Measurements from ENCODE around the gene GFPT2.

Gene GFPT2

DNA sequence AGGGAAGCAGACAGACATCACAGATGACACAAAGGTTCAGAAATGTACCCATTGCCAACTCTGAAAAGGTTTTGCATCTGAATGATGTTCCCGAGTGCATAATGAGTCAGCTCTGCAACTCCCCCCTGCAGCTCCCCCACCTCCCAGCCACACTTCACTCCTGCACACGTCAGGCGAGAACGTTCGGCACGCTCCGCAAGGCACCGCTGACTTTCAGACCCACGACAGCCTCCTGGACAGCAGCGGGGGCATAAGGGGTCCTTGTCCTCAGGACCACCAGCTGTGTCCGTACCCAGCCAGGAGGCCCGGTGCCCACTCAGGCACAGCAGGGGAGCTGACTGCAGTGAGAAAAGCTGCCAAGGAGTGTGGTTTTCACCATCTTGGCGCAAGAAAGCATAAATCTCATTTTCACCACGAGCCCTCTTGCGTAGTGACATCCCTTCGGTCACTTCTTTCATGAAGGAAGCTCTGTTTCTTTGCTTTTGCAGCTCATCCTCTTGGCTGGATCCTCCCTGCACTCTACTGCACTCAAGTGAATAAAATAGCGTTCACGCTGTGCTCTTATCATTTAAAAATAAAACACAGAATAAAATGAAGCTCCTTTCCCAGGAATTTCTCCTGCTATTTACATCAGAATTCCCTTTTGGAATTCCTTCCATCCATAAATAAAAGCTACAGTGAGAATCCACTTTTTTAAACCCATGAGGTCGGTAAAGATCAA is 9.9 kb downstream of the GFPT2 start:
- ChIA-PET POLR2A (no interaction called here), CTCF (interaction anchor here (0.7 to 3.2 kb wide), 4 partner anchors 13 to 41 kb away, joined by 3 to 17 read pairs (median 5); no protein-coding TSS in a partner anchor)
- no peak overlapping the region for H3K4me3 ChIP-seq (ENCODE audit: low read depth, low read length)
- TF ChIP-seq GLIS1 (tag by site-specific recombination; IDR thresholded peaks at IDR 0.05) (peak; percentile 43), ZNF350 (tag by site-specific recombination; IDR thresholded peaks at IDR 0.05) (no peak), GLIS2 (tag by site-specific recombination; IDR thresholded peaks at IDR 0.05) (peak; percentile 56), ZIC2 (tag by site-specific recombination; IDR thresholded peaks at IDR 0.05) (peak; percentile 92), ZNF211 (tag by site-specific recombination; IDR thresholded peaks at IDR 0.05; ENCODE audit: low read depth) (no peak)
- H3K4me1 ChIP-seq (ENCODE audit: control insufficient read depth, insufficient read depth, low read length), result no peaks in the 10 kb centered on the region
- H3K27ac ChIP-seq (ENCODE audit: extremely low read depth, low read depth, low read length), result no peak overlapping the region
- H3K36me3 ChIP-seq (ENCODE audit: control insufficient read depth in 2 of 2, insufficient read depth in 1 of 2, low read length in 2 of 2), result no peaks in the 10 kb centered on the region
- no peaks in the 10 kb centered on the region for H3K9me3 ChIP-seq (ENCODE audit: control insufficient read depth, insufficient read depth, low read depth, low read length)

- Histone ChIP-seq H3K4me3 (ENCODE audit: low read depth, low read length) (no peak overlapping the region), H3K9me3 (ENCODE audit: control insufficient read depth, insufficient read depth, low read depth, low read length) (no peaks in the 10 kb centered on the region), H3K36me3 (ENCODE audit: control insufficient read depth in 2 of 2, insufficient read depth in 1 of 2, low read length in 2 of 2) (peaks cover 0 to 8% of the 10 kb centered on the region in 2 experiments; a peak in 2 of 3 replicates), H3K4me1 (ENCODE audit: control insufficient read depth, insufficient read depth, low read length) (no peaks in the 10 kb centered on the region), H3K27ac (ENCODE audit: extremely low read depth, low read depth, low read length) (no peak overlapping the region)
- ChIA-PET CTCF (interaction anchor here (2.2 kb wide), 1 partner anchor 13 kb away, joined by 13 read pairs; no protein-coding TSS in a partner anchor), POLR2A (no interaction called here)
- no peak for TF ChIP-seq ZNF37A (tag by site-specific recombination; IDR thresholded peaks at IDR 0.05)
- TF ChIP-seq ZNF501 (tag by site-specific recombination; IDR thresholded peaks at IDR 0.05), result no peak
- no peak for TF ChIP-seq ZNF596 (tag by site-specific recombination; IDR thresholded peaks at IDR 0.05)
Measured at GRCh38 chr5:180341595-180341994, 11.5 kb downstream of the GFPT2 start.

GRCh38 chr5:180340856-180341255 is 12.3 kb downstream of the GFPT2 start:
- Histone ChIP-seq H3K27ac (ENCODE audit: extremely low read depth, low read depth, low read length) (no peak overlapping the region), H3K9me3 (ENCODE audit: control insufficient read depth, insufficient read depth, low read depth, low read length) (no peaks in the 10 kb centered on the region), H3K36me3 (ENCODE audit: control insufficient read depth in 2 of 2, insufficient read depth in 1 of 2, low read length in 2 of 2) (peaks cover 0 to 15% of the 10 kb centered on the region in 2 experiments; a peak in 2 of 3 replicates), H3K4me3 (ENCODE audit: low read depth, low read length) (no peak overlapping the region), H3K4me1 (ENCODE audit: control insufficient read depth, insufficient read depth, low read length) (no peaks in the 10 kb centered on the region)
- no peak for TF ChIP-seq ZBTB48 (tag by site-specific recombination; IDR thresholded peaks at IDR 0.05)
- TF ChIP-seq ZNF623 (tag by site-specific recombination; IDR thresholded peaks at IDR 0.05), result no peak
- TF ChIP-seq ZNF48 (tag by site-specific recombination; IDR thresholded peaks at IDR 0.05), result no peak
- no peak for TF ChIP-seq ZNF560 (tag by site-specific recombination; IDR thresholded peaks at IDR 0.05; ENCODE audit: borderline replicate concordance)
- TF ChIP-seq KLF8 (tag by site-specific recombination; IDR thresholded peaks at IDR 0.05), result no peak
- no peak for TF ChIP-seq ZNF132 (tag by site-specific recombination; IDR thresholded peaks at IDR 0.05; ENCODE audit: borderline replicate concordance)
- TF ChIP-seq, protein P1, sequence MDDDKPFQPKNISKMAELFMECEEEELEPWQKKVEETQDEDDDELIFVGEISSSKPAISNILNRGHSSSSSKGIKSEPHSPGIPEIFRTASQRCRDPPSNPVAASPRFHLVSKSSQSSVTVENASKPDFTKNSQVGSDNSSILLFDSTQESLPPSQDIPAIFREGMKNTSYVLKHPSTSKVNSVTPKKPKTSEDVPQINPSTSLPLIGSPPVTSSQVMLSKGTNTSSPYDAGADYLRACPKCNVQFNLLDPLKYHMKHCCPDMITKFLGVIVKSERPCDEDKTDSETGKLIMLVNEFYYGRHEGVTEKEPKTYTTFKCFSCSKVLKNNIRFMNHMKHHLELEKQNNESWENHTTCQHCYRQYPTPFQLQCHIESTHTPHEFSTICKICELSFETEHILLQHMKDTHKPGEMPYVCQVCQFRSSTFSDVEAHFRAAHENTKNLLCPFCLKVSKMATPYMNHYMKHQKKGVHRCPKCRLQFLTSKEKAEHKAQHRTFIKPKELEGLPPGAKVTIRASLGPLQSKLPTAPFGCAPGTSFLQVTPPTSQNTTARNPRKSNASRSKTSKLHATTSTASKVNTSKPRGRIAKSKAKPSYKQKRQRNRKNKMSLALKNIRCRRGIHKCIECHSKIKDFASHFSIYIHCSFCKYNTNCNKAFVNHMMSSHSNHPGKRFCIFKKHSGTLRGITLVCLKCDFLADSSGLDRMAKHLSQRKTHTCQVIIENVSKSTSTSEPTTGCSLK (tag by site-specific recombination; IDR thresholded peaks at IDR 0.05), result no peak
- no peak for TF ChIP-seq ZNF791 (tag by site-specific recombination; IDR thresholded peaks at IDR 0.05)
- TF ChIP-seq ZNF292 (tag by site-specific recombination; IDR thresholded peaks at IDR 0.05; ENCODE audit: borderline replicate concordance, low read depth), result no peak
- TF ChIP-seq ZXDB (tag by site-specific recombination; IDR thresholded peaks at IDR 0.05), result no peak
- no peak for TF ChIP-seq EGR2 (tag by site-specific recombination; IDR thresholded peaks at IDR 0.05; ENCODE audit: low read depth)
- TF ChIP-seq, protein P2, sequence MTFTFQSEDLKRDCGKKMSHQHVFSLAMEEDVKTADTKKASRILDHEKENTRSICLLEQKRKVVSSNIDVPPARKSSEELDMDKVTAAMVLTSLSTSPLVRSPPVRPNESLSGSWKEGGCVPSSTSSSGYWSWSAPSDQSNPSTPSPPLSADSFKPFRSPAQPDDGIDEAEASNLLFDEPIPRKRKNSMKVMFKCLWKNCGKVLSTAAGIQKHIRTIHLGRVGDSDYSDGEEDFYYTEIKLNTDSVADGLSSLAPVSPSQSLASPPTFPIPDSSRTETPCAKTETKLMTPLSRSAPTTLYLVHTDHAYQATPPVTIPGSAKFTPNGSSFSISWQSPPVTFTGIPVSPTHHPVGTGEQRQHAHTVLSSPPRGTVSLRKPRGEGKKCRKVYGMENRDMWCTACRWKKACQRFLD (tag by site-specific recombination; IDR thresholded peaks at IDR 0.05), result no peak
- TF ChIP-seq, protein P3, sequence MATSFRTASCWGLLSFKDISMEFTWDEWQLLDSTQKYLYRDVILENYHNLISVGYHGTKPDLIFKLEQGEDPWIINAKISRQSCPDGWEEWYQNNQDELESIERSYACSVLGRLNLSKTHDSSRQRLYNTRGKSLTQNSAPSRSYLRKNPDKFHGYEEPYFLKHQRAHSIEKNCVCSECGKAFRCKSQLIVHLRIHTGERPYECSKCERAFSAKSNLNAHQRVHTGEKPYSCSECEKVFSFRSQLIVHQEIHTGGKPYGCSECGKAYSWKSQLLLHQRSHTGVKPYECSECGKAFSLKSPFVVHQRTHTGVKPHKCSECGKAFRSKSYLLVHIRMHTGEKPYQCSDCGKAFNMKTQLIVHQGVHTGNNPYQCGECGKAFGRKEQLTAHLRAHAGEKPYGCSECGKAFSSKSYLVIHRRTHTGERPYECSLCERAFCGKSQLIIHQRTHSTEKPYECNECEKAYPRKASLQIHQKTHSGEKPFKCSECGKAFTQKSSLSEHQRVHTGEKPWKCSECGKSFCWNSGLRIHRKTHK (tag by site-specific recombination; IDR thresholded peaks at IDR 0.05), result no peak
- no peak for TF ChIP-seq SCRT1 (tag by site-specific recombination; IDR thresholded peaks at IDR 0.05; ENCODE audit: borderline replicate concordance)
- no peak for TF ChIP-seq ZNF114 (tag by site-specific recombination; IDR thresholded peaks at IDR 0.05)
- TF ChIP-seq YY2 (tag by site-specific recombination; IDR thresholded peaks at IDR 0.05), result no peak
- no peak for TF ChIP-seq ZNF558 (tag by site-specific recombination; IDR thresholded peaks at IDR 0.05)
- TF ChIP-seq ZNF138 (tag by site-specific recombination; IDR thresholded peaks at IDR 0.05; ENCODE audit: borderline replicate concordance), result no peak
- POLR2A ChIA-PET, result no interaction called here
- CTCF ChIA-PET, result interaction anchor here (2.2 kb wide), 1 partner anchor 12 kb away, joined by 13 read pairs; no protein-coding TSS in a partner anchor

All from HEK293 (cell line).